ENCODE results near the gene TARS1. TPM values are rescaled to one million over a fixed set of nuclear protein-coding genes. Genes with fewer than 3 reads are reported as not detected.

The TARS1 gene
- total RNA-seq, 1 experiment from 2014 or later: 417 TPM

- H3K23me2 ChIP-seq (ENCODE audit: insufficient read length, low read depth, low read length, poor library complexity, severe bottlenecking): no peaks in the 10 kb centered on the region
- no peak overlapping the region for H2BK15ac ChIP-seq (ENCODE audit: low read depth, low read length)
- H2BK5ac ChIP-seq (ENCODE audit: insufficient read length, low read length): no peak overlapping the region
- Mint-ChIP-seq H3K9me3 (no peaks in the 10 kb centered on the region), H3K4me1 (peaks cover 20 to 26% of the 10 kb centered on the region in 2 experiments), H3K27me3 (ENCODE audit: low read depth) (no peaks in the 10 kb centered on the region), H3K27ac (no peak overlapping the region), H3K4me3 (no peak overlapping the region), H3K36me3 (ENCODE audit: insufficient read depth in 1 of 3, low read depth in 3 of 3) (peaks cover 22 to 44% (median 36%) of the 10 kb centered on the region in 3 experiments)
- no peak overlapping the region for H3K9ac ChIP-seq (ENCODE audit: extremely low read depth, insufficient read length, low read length)
- no peak for DNase-seq
- no peaks in the 10 kb centered on the region for H3K9me3 ChIP-seq (ENCODE audit: control insufficient read depth, low read depth, low read length)
- H3K4me1 ChIP-seq (ENCODE audit: insufficient read depth, low read length): no peaks in the 10 kb centered on the region
- no peak overlapping the region for H2BK20ac ChIP-seq (ENCODE audit: low read depth, low read length, poor library complexity, severe bottlenecking)
- no peak overlapping the region for H3K14ac ChIP-seq (ENCODE audit: insufficient read depth, low read length)
- H3K4me2 ChIP-seq (ENCODE audit: insufficient read depth, insufficient read length, low read length): no peak overlapping the region
- no peak overlapping the region for H4K91ac ChIP-seq (ENCODE audit: insufficient read length, low read depth, low read length)
- no peak overlapping the region for H3K4ac ChIP-seq (ENCODE audit: low read depth, low read length)
- no peak overlapping the region for H3K23ac ChIP-seq (ENCODE audit: insufficient read length, low read depth, low read length)
- no peak overlapping the region for H3K27ac ChIP-seq (ENCODE audit: insufficient read length, low read depth, low read length)
- H2BK12ac ChIP-seq (ENCODE audit: insufficient read length, low read depth, low read length): no peak overlapping the region
- 89% methylated on average over 1 of the region's 2 CpGs for WGBS (ENCODE audit: extremely low coverage, insufficient read length, low lambda C conversion rate)
- no peak overlapping the region for H4K5ac ChIP-seq (ENCODE audit: insufficient read length, low read depth, low read length)
- no peaks in the 10 kb centered on the region for H4K20me1 ChIP-seq (ENCODE audit: control insufficient read depth, insufficient read depth, insufficient read length)
- H3T11ph ChIP-seq (ENCODE audit: low read length): no peak overlapping the region
- H2BK120ac ChIP-seq (ENCODE audit: low read depth, low read length, poor library complexity, severe bottlenecking): no peak overlapping the region
- H3K18ac ChIP-seq (ENCODE audit: insufficient read length, low read depth, low read length): no peak overlapping the region
- no peak overlapping the region for H2AFZ ChIP-seq (ENCODE audit: low read length)
- H4K8ac ChIP-seq (replicated peaks; ENCODE audit: insufficient read length, low read depth, low read length): no peak overlapping the region
- no peak overlapping the region for H2AK5ac ChIP-seq (ENCODE audit: insufficient read length, low read length)
- no peaks in the 10 kb centered on the region for H3K79me2 ChIP-seq (ENCODE audit: insufficient read depth, low read length)
- no peak overlapping the region for H3K56ac ChIP-seq (ENCODE audit: insufficient read length, low read depth, low read length)
- TF ChIP-seq CTCF (conservative IDR thresholded peaks at IDR 0.05): no peak
- H3K27me3 ChIP-seq (ENCODE audit: insufficient read depth, low read length): no peaks in the 10 kb centered on the region
- H3K79me1 ChIP-seq (ENCODE audit: insufficient read depth, low read depth, low read length, poor library complexity, severe bottlenecking): peaks cover 3% of the 10 kb centered on the region
Measured at GRCh38 chr5:33480876-33481275, 40.1 kb downstream of the TARS1 start.
